Natural killer cell (primary cell): ENCODE data around the gene MMP23B. TPM values are rescaled to one million over a fixed set of nuclear protein-coding genes. Genes with fewer than 3 reads are reported as not detected.
A peak's percentile ranks its signal among the peaks of the same experiment; 100 is the strongest.

Experiments
- ATAC-seq, 3 donors: fragments of 150-1000 bp in 2 of 3; fragments of 200-7000 bp in 1 of 3; cut with Tn5 transposase; 1 replicate in 1 of 3; 2 replicates in 2 of 3; pipeline ENCODE4 v1.10.0; 2021; ENCODE audit warnings: mild to moderate bottlenecking in 2 of 3, moderate library complexity in 2 of 3
- DNase-seq, 2 donors: peaks; one replicate each; pipeline versions ENCODE4 v3.0.0 to v3.0.0-alpha.2; 2013 to 2021; ENCODE audit warnings: mixed read lengths in 1 of 2
- H3K27ac ChIP-seq: one replicate; pipeline ENCODE4 v1.5.1; 2013; ENCODE audit warnings: mild to moderate bottlenecking, low read length
- H3K27me3 ChIP-seq: one replicate; pipeline ENCODE4 v1.6.1; 2013; ENCODE audit warnings: low read length; ENCODE audit not compliant: control insufficient read depth, insufficient read depth
- H3K36me3 ChIP-seq: one replicate; pipeline ENCODE4 v1.6.1; 2013; ENCODE audit warnings: low read length; ENCODE audit not compliant: control insufficient read depth, insufficient read depth
- H3K4me1 ChIP-seq: one replicate; pipeline ENCODE4 v1.6.1; 2013; ENCODE audit warnings: low read length; ENCODE audit not compliant: control insufficient read depth, insufficient read depth
- H3K4me3 ChIP-seq: one replicate; pipeline ENCODE4 v1.5.1; 2013; ENCODE audit warnings: low read length
- H3K9me3 ChIP-seq: one replicate; pipeline ENCODE4 v1.6.1; 2013; ENCODE audit warnings: low read length; ENCODE audit not compliant: control insufficient read depth, insufficient read depth
- H3K27ac Mint-ChIP-seq, 2 donors: one replicate each; pipeline ENCODE4 v1.8.0; 2022; ENCODE audit warnings: mild to moderate bottlenecking in 2 of 2, mixed read lengths in 2 of 2, moderate library complexity in 1 of 2
- H3K27me3 Mint-ChIP-seq, 2 donors: one replicate each; pipeline ENCODE4 v1.8.0; 2022; ENCODE audit warnings: low read depth in 2 of 2, mixed read lengths in 2 of 2
- H3K36me3 Mint-ChIP-seq: one replicate; pipeline ENCODE4 v1.8.0; 2022; ENCODE audit warnings: mixed read lengths
- H3K4me1 Mint-ChIP-seq, 2 donors: one replicate each; pipeline ENCODE4 v1.8.0; 2022; ENCODE audit warnings: mixed read lengths in 2 of 2
- H3K4me3 Mint-ChIP-seq: one replicate; pipeline ENCODE4 v1.8.0; 2022; ENCODE audit warnings: mild to moderate bottlenecking, moderate library complexity, mixed read lengths
- H3K9me3 Mint-ChIP-seq, 2 donors: one replicate each; pipeline ENCODE4 v1.8.0; 2022; ENCODE audit warnings: mixed read lengths in 2 of 2
- WGBS: methylation state at CpG from one replicate; pipeline ENCODE4 v1.1.7; 2013; ENCODE audit warnings: missing lambda C conversion rate; ENCODE audit not compliant: insufficient coverage; 5-methylcytosine and 5-hydroxymethylcytosine counted together
- intact Hi-C: fragments of 100-400 bp; cut with micrococcal nuclease; formaldehyde crosslinking; loops from one replicate; pipeline ENCODE4 v1.14.2; 2022
- total RNA-seq, 4 donors: library from RNA; stranded (reverse); fragments of 120-200 nt in 1 of 4; gene quantifications; one replicate each; pipeline versions ENCODE4 v1.2.3 to v1.2.4, GENCODE V29; 2013 to 2022
- TF ChIP-seq, protein P1 (sequence below): fragments of 200-600 bp; IDR thresholded peaks from one replicate; pipeline ENCODE4 v1.8.0; 2022; ENCODE audit warnings: antibody characterized with exemption

MMP23B gene
- total RNA-seq, 3 donors from 2014 or later (not counting 1 experiment from before 2014, with no cell fraction given), result 82.9 to 130 (median 126) TPM

DNA sequence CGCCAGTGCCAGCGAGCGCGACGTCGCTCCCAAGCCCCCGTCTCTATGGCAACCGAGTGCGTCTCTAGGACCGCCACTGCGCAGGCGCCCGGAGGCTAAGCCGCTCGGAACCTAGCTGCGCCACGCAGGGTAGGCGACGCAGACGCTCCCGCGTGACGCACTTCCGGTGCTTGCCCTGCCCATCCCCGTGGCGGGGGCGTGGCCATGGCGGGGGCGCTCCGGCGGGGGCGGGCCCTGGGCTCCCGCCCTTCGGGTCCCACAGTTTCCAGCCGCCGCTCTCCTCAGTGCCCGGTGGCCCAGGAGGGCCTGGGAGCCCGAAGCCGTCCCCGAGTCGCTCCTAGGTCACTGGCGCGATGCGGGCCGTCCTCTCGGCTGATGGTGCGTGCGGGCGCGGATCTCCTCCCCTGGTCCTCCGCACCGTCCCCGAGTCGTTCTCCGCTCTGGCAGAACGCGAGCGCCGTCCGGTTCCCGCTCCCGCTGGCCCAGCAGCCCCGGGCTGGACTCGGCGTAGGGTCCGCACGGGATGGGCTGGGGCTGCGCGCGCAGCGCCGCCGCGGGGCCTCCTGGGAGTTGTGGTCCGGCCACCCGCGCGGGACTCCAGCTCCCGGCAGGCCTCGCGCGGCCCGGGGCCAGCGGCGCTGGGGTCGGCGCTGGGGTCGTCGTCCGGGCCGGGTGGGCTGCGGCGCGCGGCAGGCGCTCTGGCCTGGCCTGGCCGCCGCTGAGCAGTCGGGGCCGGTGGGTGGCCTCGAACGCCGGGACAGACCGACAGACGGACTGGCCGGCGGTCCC, 16.5 kb upstream of the MMP23B start, which contains the start of gene MIB2:
TSS of gene MIB2 (plus strand) at position 245 of the 789 bp plus-strand sequence. CDS start 7,953 bp downstream, outside the sequence.
- Mint-ChIP-seq H3K4me3 (peak within 1 kb of the TSS; percentile 99), H3K4me1 (peaks cover 18 to 22% of the 10 kb centered on the region in 2 donors), H3K27me3 (no peaks in the 10 kb centered on the region), H3K9me3 (no peaks in the 10 kb centered on the region), H3K27ac (peak within 1 kb of the TSS; percentile 94 to 95), H3K36me3 (no peaks in the 10 kb centered on the region)
- ATAC-seq (peak; percentile 86 to 96 (median 90)), DNase-seq (peak; percentile 99 to 100)
- Histone ChIP-seq H3K27ac (peak within 1 kb of the TSS; percentile 100), H3K27me3 (no peaks in the 10 kb centered on the region), H3K4me3 (peak within 1 kb of the TSS; percentile 91), H3K36me3 (no peaks in the 10 kb centered on the region), H3K9me3 (no peaks in the 10 kb centered on the region), H3K4me1 (peaks cover 24% of the 10 kb centered on the region)
- intact Hi-C loops, result loop anchor here (2.0 to 10.0 kb wide), 2 partner anchors 41 to 59 kb away; partner anchors contain the start of gene SSU72
- WGBS, result under 1% methylated on average over 107 of the region's 107 CpGs
- TF ChIP-seq, protein P1, sequence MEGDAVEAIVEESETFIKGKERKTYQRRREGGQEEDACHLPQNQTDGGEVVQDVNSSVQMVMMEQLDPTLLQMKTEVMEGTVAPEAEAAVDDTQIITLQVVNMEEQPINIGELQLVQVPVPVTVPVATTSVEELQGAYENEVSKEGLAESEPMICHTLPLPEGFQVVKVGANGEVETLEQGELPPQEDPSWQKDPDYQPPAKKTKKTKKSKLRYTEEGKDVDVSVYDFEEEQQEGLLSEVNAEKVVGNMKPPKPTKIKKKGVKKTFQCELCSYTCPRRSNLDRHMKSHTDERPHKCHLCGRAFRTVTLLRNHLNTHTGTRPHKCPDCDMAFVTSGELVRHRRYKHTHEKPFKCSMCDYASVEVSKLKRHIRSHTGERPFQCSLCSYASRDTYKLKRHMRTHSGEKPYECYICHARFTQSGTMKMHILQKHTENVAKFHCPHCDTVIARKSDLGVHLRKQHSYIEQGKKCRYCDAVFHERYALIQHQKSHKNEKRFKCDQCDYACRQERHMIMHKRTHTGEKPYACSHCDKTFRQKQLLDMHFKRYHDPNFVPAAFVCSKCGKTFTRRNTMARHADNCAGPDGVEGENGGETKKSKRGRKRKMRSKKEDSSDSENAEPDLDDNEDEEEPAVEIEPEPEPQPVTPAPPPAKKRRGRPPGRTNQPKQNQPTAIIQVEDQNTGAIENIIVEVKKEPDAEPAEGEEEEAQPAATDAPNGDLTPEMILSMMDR, result no peak

DNA sequence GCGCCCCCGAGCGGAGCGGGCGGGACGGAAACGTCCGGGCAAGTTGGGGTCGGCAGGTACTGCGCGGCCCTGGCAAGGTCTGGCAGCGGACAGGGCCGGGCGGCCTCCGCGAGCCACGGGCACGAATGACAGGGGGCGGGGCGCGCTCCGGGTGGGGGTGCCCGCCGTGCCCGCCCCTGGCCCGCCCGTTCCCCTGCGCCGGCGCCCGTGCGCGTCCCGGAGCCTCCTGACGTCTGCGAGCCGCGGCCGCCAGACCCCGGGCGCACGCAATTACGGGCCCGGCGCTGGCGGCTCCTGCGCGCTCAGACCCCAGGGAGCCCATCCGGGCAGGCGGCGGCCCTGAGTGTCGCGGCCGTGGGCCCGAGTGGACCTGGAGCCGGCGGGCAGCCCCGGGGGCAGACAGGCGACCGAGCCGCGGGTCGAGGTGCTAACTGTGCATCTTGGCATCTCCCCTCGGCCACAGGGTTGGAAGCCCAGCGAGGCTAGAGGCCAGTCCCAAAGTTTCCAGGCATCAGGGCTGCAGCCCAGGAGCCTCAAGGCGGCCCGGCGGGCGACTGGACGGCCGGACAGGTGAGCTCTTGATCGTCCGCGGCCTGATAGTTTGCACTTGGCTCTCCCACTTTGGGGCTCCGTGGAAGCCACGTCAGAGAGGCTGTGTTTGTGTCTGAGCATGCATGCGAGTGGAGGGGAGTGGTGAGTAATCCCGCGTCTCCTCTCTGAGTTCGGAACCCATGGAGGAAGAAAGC, 15.8 kb upstream of the MMP23B start:
- TF ChIP-seq, protein P1, result no peak
- H3K4me3 Mint-ChIP-seq, result peak overlapping the region; percentile 81
- no peaks in the 10 kb centered on the region for H3K27me3 Mint-ChIP-seq
- intact Hi-C loops, result loop anchor here (10.0 kb wide), 1 partner anchor 59 kb away; no protein-coding TSS in a partner anchor
- H3K36me3 Mint-ChIP-seq, result no peaks in the 10 kb centered on the region
- H3K27ac Mint-ChIP-seq, result peak overlapping the region in 1 of 2 donors; percentile 67
- Histone ChIP-seq H3K9me3 (no peaks in the 10 kb centered on the region), H3K27ac (no peak overlapping the region), H3K36me3 (no peaks in the 10 kb centered on the region), H3K27me3 (no peaks in the 10 kb centered on the region), H3K4me1 (peaks cover 24% of the 10 kb centered on the region), H3K4me3 (peak overlapping the region; percentile 26)
- DNase-seq (peak in 1 of 2 donors; percentile 68), ATAC-seq (peak in 2 of 3 donors; percentile 14)
- no peaks in the 10 kb centered on the region for H3K9me3 Mint-ChIP-seq
- whole genome bisulfite sequencing, result 12% methylated on average over 80 of the region's 80 CpGs
- peaks cover 18 to 22% of the 10 kb centered on the region in 2 donors for H3K4me1 Mint-ChIP-seq

DNA sequence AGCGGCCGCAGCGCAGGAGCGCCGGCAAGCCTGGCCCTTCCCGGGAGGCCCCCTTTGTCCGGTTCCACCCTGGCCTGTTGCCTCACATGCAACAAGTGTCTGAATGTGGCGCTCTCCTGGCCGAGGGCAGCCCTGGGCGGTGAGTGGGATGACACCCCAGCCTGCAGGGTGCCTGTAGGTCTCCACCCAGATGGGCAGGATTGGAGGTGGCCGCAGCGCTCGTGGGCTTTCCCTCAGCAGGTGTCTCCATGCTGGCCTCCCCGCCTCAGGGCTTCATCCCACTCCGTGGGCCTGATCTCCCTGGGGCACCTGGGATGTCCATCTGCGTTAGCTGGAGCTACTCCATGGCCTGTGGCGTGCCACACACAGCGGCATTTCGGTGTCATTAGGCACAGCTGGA, 15.1 kb upstream of the MMP23B start:
- 95% methylated on average over 19 of the region's 19 CpGs for WGBS
- TF ChIP-seq, protein P1, result no peak
- Mint-ChIP-seq H3K27ac (peak overlapping the region in 1 of 2 donors; percentile 67), H3K36me3 (no peaks in the 10 kb centered on the region), H3K4me1 (peaks cover 18 to 22% of the 10 kb centered on the region in 2 donors), H3K9me3 (no peaks in the 10 kb centered on the region), H3K4me3 (peak overlapping the region; percentile 81), H3K27me3 (no peaks in the 10 kb centered on the region)
- Histone ChIP-seq H3K36me3 (no peaks in the 10 kb centered on the region), H3K9me3 (no peaks in the 10 kb centered on the region), H3K4me3 (no peak overlapping the region), H3K4me1 (peaks cover 24% of the 10 kb centered on the region), H3K27me3 (no peaks in the 10 kb centered on the region), H3K27ac (no peak overlapping the region)
- intact Hi-C loops, result loop anchor here (10.0 kb wide), 1 partner anchor 58 kb away; no protein-coding TSS in a partner anchor
- DNase-seq (no peak), ATAC-seq (no peak)
